Calu3 (cell line): Measurements from ENCODE around the gene ACER1. TPM values are rescaled to one million over a fixed set of nuclear protein-coding genes. Genes with fewer than 3 reads are reported as not detected.

Experiments
- BruUV-seq: library from RNA; stranded (reverse); fragments of 400-500 nt; replicated peaks from 2 replicates; lab custom pipeline; 2021; lab: Mats Ljungman, UMichigan
- CTCF ChIA-PET: fragments of 300-600 bp; sonication (Branson Sonifier 250); formaldehyde crosslinking; loops from one replicate; lab custom pipeline; 2022; ENCODE audit warnings: antibody characterized with exemption; lab: Charles Lee
- DNase-seq: peaks from one replicate; pipeline ENCODE4 v3.0.0; 2022
- H3K27ac Mint-ChIP-seq: one replicate; pipeline ENCODE4 v1.8.0; 2022; ENCODE audit warnings: mixed read lengths; ENCODE audit not compliant: unreplicated experiment
- H3K27me3 Mint-ChIP-seq: one replicate; pipeline ENCODE4 v1.8.0; 2022; ENCODE audit warnings: mixed read lengths; ENCODE audit not compliant: unreplicated experiment
- H3K36me3 Mint-ChIP-seq: one replicate; pipeline ENCODE4 v1.8.0; 2022; ENCODE audit warnings: mild to moderate bottlenecking, moderate library complexity, mixed read lengths; ENCODE audit not compliant: insufficient read depth, unreplicated experiment
- H3K4me1 Mint-ChIP-seq: one replicate; pipeline ENCODE4 v1.8.0; 2022; ENCODE audit warnings: mild to moderate bottlenecking, low read depth, mixed read lengths; ENCODE audit not compliant: unreplicated experiment
- H3K4me3 Mint-ChIP-seq: one replicate; pipeline ENCODE4 v1.8.0; 2022; ENCODE audit warnings: mild to moderate bottlenecking, low read depth, moderate library complexity, mixed read lengths; ENCODE audit not compliant: unreplicated experiment
- H3K9me3 Mint-ChIP-seq: one replicate; pipeline ENCODE4 v1.8.0; 2022; ENCODE audit warnings: low read depth, mixed read lengths; ENCODE audit not compliant: unreplicated experiment
- intact Hi-C: fragments of 100-400 bp; cut with micrococcal nuclease; formaldehyde crosslinking; loops from one replicate; pipeline ENCODE4 v1.10.0; 2022; ENCODE audit not compliant: unreplicated experiment
- total RNA-seq: library from RNA; stranded (reverse); gene quantifications from 2 replicates; pipeline ENCODE4 v1.2.3, GENCODE V29; 2022
- TF ChIP-seq, protein P1 (sequence below): fragments of 200-600 bp; IDR thresholded peaks from one replicate; pipeline ENCODE4 v1.8.0; 2022; ENCODE audit warnings: antibody characterized with exemption; ENCODE audit not compliant: unreplicated experiment

Gene ACER1
- total RNA-seq, 1 experiment from 2014 or later, result not detected

DNA sequence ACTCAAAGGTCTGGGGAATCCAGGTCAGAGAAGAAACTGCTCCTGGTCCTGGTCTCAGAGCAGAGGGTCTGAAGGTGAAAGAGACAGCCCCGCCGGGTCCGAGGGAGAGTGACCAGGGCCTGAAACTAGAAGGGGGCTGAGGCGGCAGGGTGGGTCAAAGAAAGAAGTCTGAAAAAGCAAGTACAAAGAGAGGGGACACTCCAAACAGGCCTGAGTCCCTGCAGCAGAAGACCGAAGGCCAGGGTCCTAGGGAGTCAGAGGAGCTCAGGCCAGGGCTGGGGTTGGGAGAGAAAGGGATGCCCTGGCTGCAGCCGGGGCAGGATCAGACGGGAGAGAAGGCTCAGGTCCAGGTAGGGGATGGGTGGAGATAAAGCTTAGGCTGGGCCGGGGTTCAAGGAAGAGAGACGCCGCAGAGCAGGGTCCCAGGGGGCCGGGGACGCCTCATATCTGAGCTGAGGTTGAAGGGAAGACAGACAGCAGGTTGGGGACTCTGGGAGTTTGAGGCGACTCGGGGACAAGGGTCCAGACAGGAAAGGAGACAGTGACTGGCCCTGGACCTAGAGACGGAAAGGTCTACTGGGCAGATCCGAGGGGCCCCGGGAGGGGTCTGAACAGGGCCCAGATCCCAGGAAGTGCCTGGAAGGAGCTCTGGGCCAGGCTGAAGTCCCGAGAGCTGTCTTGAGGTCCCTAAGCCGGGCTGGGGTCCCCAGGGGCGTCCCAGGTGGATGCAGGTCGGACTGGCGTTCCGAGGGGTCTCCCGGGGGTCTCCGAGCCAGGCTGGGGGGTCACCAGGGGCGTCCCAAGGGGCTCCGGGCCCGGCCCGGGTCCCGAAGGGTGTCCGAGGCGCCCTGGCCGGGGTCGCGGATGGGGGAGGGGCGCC is 54.4 kb downstream of the ACER1 start:
- peaks cover 13% of the 10 kb centered on the region for H3K36me3 Mint-ChIP-seq
- CTCF ChIA-PET, result no interaction called here
- H3K4me3 Mint-ChIP-seq, result peak overlapping the region; percentile 74
- H3K27ac Mint-ChIP-seq, result peak overlapping the region; percentile 20
- intact Hi-C loops, result no loop called here
- H3K27me3 Mint-ChIP-seq, result no peaks in the 10 kb centered on the region
- TF ChIP-seq, protein P1, sequence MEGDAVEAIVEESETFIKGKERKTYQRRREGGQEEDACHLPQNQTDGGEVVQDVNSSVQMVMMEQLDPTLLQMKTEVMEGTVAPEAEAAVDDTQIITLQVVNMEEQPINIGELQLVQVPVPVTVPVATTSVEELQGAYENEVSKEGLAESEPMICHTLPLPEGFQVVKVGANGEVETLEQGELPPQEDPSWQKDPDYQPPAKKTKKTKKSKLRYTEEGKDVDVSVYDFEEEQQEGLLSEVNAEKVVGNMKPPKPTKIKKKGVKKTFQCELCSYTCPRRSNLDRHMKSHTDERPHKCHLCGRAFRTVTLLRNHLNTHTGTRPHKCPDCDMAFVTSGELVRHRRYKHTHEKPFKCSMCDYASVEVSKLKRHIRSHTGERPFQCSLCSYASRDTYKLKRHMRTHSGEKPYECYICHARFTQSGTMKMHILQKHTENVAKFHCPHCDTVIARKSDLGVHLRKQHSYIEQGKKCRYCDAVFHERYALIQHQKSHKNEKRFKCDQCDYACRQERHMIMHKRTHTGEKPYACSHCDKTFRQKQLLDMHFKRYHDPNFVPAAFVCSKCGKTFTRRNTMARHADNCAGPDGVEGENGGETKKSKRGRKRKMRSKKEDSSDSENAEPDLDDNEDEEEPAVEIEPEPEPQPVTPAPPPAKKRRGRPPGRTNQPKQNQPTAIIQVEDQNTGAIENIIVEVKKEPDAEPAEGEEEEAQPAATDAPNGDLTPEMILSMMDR, result no peak
- peaks cover 16% of the 10 kb centered on the region for H3K4me1 Mint-ChIP-seq
- H3K9me3 Mint-ChIP-seq, result no peaks in the 10 kb centered on the region
- no TSS peak for BruUV-seq
- DNase-seq, result no peak

DNA sequence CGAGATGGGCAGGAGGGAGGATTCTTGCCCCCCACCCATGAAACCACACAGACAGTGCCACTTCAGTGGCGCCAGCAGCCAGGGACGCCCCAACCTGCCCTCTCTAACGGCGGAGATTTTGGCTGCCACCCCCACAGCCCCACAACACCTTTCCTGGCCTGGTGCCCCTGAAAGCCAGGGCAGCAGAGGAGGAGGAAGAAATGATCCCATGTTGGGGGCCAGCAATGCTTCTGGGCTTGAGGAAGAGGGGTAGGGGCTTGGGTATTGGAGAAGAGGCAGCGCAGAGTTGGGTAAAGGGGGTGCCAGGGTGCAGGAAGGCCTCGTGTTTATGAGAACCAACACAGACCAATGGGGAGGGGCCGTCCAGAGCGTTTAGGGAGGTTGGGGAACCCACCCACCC is 55.4 kb downstream of the ACER1 start:
- Mint-ChIP-seq H3K36me3 (peaks cover 13% of the 10 kb centered on the region), H3K27ac (peak overlapping the region; percentile 20), H3K4me1 (peaks cover 26% of the 10 kb centered on the region), H3K27me3 (no peaks in the 10 kb centered on the region), H3K9me3 (no peaks in the 10 kb centered on the region), H3K4me3 (peak overlapping the region; percentile 74)
- TF ChIP-seq, protein P1, result no peak
- DNase-seq, result no peak
- intact Hi-C loops, result no loop called here
- CTCF ChIA-PET, result no interaction called here
- BruUV-seq, result no TSS peak

DNA sequence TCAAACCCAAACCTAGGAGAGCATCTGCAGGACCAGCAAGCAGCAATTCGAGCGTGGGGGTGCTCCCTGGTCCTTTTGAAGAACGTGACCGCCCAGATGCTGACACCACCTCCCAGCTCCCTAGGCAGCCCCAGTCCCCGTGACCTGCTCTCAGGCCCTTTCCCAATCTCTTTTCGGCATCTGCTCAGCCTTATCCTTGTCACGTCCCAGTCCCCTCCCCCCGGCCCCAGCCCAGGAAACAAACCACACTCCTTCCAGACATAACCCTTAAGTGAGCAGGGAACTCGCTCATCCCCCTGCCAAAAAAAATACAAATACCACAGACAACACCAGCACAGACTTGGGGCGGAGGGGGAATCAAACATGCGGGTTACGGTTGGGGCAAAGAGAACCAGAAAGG is 57.0 kb downstream of the ACER1 start:
- Mint-ChIP-seq H3K27me3 (no peaks in the 10 kb centered on the region), H3K27ac (no peak overlapping the region), H3K4me1 (peaks cover 29% of the 10 kb centered on the region), H3K9me3 (no peaks in the 10 kb centered on the region), H3K36me3 (peaks cover 13% of the 10 kb centered on the region), H3K4me3 (no peak overlapping the region)
- no peak for DNase-seq
- intact Hi-C loops, result no loop called here
- TF ChIP-seq, protein P1, result no peak
- no TSS peak for BruUV-seq
- CTCF ChIA-PET, result no interaction called here

DNA sequence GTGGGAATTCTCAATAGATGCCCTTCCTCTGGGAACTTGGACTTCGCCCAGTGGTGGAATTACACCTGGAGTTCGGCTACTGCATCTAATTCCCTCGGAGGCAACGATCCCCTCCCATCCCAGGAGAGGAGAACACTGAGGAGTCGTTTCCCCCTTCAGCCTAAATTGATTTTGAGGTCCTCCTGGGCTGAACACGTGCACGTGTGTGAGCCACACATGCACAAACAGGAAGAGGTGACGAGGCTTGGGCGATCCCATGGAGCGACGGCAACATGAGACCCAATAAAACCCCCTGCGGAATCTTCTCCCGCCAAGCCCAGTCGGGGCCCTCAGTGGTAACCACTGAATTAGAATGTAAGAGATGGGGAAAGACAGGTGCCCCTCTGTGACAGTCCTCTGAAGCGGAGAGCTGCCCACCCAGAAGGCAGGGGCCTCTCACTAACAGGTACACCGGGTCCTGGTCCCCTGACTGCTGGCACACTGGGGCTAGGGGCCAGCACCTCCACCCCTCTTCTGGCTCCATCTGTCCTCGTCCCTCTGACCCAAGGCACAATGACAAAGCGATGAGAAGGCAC is 58.2 kb downstream of the ACER1 start:
- H3K4me3 Mint-ChIP-seq, result no peak overlapping the region
- no peaks in the 10 kb centered on the region for H3K9me3 Mint-ChIP-seq
- H3K27ac Mint-ChIP-seq, result no peak overlapping the region
- no peak for DNase-seq
- CTCF ChIA-PET, result no interaction called here
- TF ChIP-seq, protein P1, result no peak
- BruUV-seq, result no TSS peak
- intact Hi-C loops, result no loop called here
- H3K36me3 Mint-ChIP-seq, result peaks cover 13% of the 10 kb centered on the region
- no peaks in the 10 kb centered on the region for H3K27me3 Mint-ChIP-seq
- peaks cover 29% of the 10 kb centered on the region for H3K4me1 Mint-ChIP-seq
